DND-41 (cell line): Measurements from ENCODE around the gene TGM1.

Experiments
- ATAC-seq: fragments of 200-7000 bp; cut with Tn5 transposase; 3 replicates; pipeline ENCODE4 v1.9.1; 2021; ENCODE audit warnings: low read depth; ENCODE audit not compliant: insufficient read depth
- DNase-seq: peaks from one replicate; pipeline ENCODE4 v3.0.0-alpha.2; 2020
- H2AFZ ChIP-seq: 2 replicates; pipeline ENCODE4 v1.6.0; 2012; ENCODE audit warnings: low read depth, low read length
- H3K27ac ChIP-seq: 2 replicates; pipeline ENCODE4 v1.5.1; 2012; ENCODE audit warnings: low read length, inconsistent platforms
- H3K27me3 ChIP-seq: fragments of 200-600 bp; sonication (generic); 2 replicates; pipeline ENCODE4 v1.6.0; 2012; ENCODE audit warnings: low read length, mild to moderate bottlenecking, inconsistent platforms; ENCODE audit not compliant: insufficient read depth, poor library complexity
- H3K36me3 ChIP-seq: 2 replicates; pipeline ENCODE4 v1.5.1; 2012; ENCODE audit warnings: low read length, inconsistent platforms; ENCODE audit not compliant: insufficient read depth
- H3K4me1 ChIP-seq: 2 replicates; pipeline ENCODE4 v1.5.1; 2012; ENCODE audit warnings: mild to moderate bottlenecking, low read length; ENCODE audit not compliant: insufficient read depth
- H3K4me2 ChIP-seq: 2 replicates; pipeline ENCODE4 v1.6.0; 2012; ENCODE audit warnings: mild to moderate bottlenecking, moderate library complexity, low read length, inconsistent platforms; ENCODE audit not compliant: insufficient read depth
- H3K4me3 ChIP-seq, 2 experiments: fragments of 200-600 bp in 1 of 2; shearing (Covaris generic) in 1 of 2; 2 replicates each; pipeline ENCODE4 v1.5.1; 2012 to 2016; ENCODE audit warnings: inconsistent platforms in 2 of 2, low read length in 2 of 2, mild to moderate bottlenecking in 2 of 2, low read depth in 1 of 2, moderate library complexity in 1 of 2
- H3K79me2 ChIP-seq: 2 replicates; pipeline ENCODE4 v1.6.0; 2012; ENCODE audit warnings: low read length, inconsistent platforms; ENCODE audit not compliant: insufficient read depth
- H3K9ac ChIP-seq: 2 replicates; pipeline ENCODE4 v1.6.0; 2012; ENCODE audit warnings: low read depth, mild to moderate bottlenecking, inconsistent platforms, low read length, moderate library complexity
- H3K9me3 ChIP-seq: 2 replicates; pipeline ENCODE4 v1.5.1; 2012; ENCODE audit warnings: low read length, moderate library complexity, mild to moderate bottlenecking, inconsistent platforms; ENCODE audit not compliant: insufficient read depth, severe bottlenecking
- H4K20me1 ChIP-seq: 2 replicates; pipeline ENCODE4 v1.6.0; 2012; ENCODE audit warnings: low read length; ENCODE audit not compliant: insufficient read depth
- EZH2 ChIP-seq: IDR thresholded peaks from 3 replicates; pipeline ENCODE4 v1.6.1; 2012; ENCODE audit warnings: borderline replicate concordance, low read depth, mild to moderate bottlenecking, moderate library complexity, low read length, inconsistent platforms; ENCODE audit not compliant: severe bottlenecking
- TF ChIP-seq, protein P1 (sequence below): IDR thresholded peaks from 2 replicates; pipeline ENCODE4 v1.5.1; 2012; ENCODE audit warnings: borderline replicate concordance, low read length, moderate library complexity, mild to moderate bottlenecking; ENCODE audit not compliant: poor library complexity, severe bottlenecking; ENCODE audit errors: extremely low read depth

Gene TGM1

DNA sequence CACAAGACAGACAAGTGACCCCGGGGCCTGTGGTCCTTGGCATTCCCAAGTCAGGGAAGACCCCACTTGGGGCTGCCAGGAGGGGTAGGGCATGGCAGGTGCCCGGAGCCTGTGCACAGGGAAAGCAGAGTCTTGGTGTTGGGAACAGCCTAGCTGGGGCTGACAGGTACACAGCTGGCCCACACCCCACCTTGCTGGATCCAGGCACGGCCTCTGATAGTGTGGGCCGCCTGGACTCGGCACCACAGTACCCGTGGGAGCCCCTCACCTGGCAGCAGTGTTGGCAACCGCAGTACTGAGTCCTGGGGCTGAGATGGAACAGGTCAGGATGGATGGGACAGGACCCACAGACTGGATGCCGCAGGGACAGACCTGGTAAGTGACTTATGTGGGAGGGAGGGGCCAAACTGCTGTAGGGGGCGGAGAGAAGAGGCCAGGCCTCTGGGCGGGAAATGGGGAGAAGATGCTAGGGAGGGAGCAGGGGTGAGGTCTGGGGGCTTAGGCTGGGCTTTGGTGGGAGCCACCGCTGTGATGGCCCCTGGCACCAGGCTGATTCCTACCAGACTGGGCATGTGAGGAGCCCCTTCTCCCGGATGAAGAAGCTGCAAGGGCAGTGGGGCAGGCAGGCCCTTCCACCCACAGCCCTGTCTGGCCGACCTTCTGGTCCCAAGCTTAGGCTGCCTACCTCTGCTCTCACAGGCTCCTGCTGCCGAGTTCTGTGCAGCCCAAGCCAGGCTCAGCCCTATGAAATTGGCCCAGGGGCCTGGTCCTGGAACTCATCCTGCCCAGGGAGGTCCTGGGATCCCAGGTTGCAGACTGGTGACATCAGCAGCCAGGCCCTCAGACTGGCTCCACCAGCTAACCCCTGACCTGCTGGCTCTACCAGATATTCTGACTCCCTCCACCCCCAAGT lies at the start of gene TGM1:
Gene TGM1, minus strand, starts transcription at position 357 of the 913 bp plus-strand sequence. CDS start 825 bp downstream, outside the sequence.
- H3K4me2 ChIP-seq: no peak within 1 kb of the TSS
- ATAC-seq (no peak), DNase-seq (no peak)
- H2AFZ ChIP-seq: no peak within 1 kb of the TSS
- no peaks in the 10 kb centered on the region for H4K20me1 ChIP-seq
- TF ChIP-seq, protein P1, sequence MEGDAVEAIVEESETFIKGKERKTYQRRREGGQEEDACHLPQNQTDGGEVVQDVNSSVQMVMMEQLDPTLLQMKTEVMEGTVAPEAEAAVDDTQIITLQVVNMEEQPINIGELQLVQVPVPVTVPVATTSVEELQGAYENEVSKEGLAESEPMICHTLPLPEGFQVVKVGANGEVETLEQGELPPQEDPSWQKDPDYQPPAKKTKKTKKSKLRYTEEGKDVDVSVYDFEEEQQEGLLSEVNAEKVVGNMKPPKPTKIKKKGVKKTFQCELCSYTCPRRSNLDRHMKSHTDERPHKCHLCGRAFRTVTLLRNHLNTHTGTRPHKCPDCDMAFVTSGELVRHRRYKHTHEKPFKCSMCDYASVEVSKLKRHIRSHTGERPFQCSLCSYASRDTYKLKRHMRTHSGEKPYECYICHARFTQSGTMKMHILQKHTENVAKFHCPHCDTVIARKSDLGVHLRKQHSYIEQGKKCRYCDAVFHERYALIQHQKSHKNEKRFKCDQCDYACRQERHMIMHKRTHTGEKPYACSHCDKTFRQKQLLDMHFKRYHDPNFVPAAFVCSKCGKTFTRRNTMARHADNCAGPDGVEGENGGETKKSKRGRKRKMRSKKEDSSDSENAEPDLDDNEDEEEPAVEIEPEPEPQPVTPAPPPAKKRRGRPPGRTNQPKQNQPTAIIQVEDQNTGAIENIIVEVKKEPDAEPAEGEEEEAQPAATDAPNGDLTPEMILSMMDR: no peak
- no peak for TF ChIP-seq EZH2
- H3K4me3 ChIP-seq: no peak within 1 kb of the TSS
- peaks cover 14% of the 10 kb centered on the region; the same call in 1 of the 2 replicates for H3K36me3 ChIP-seq
- no peaks in the 10 kb centered on the region for H3K79me2 ChIP-seq
- no peak within 1 kb of the TSS for H3K27ac ChIP-seq
- no peak within 1 kb of the TSS for H3K9ac ChIP-seq
- H3K9me3 ChIP-seq: no peaks in the 10 kb centered on the region
- no peaks in the 10 kb centered on the region for H3K27me3 ChIP-seq
- H3K4me1 ChIP-seq: no peaks in the 10 kb centered on the region

DNA sequence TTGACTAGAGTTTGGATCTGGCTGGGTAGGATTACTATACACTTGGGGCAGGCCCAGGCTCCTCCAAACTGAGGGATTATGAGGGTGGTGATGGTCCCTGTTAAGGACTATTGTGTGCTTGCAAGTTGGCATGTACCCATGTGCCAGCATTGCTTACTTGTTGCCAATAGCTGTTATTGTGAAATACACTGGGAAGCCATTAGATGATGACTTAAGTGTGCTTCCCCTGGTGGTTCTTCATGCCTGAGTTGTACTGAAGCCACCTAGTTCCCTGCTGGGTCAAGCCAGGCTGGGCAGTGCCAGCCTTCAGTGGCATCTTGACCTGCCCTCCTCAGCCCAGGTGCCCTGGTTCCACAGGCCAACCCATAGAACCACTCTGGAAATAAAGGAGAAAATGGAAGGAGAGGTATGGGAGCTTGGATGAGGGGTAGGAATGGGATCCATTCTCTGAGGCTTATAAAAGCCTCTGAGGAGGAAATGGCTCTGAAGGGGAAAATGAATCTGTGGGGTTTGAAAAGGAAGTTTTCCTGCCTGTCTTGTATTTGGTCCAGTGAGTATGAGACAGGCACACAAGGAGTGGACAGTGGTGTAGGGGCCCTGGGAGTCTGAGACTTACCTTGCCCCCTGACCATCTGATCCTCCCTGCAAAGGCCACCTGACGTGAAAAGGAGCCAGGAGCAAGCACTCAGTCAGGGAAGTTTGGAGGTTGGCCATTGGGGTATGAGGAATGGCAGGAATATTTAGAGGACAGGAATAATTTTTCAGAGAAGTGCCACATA lies 49.0 kb upstream of the TGM1 start:
- H3K9me3 ChIP-seq: no peaks in the 10 kb centered on the region
- no peak overlapping the region for H3K4me3 ChIP-seq
- no peak overlapping the region for H3K9ac ChIP-seq
- H3K36me3 ChIP-seq: peaks cover 30% of the 10 kb centered on the region
- no peak overlapping the region for H2AFZ ChIP-seq
- ATAC-seq (no peak), DNase-seq (no peak)
- H3K27ac ChIP-seq: no peak overlapping the region
- 0 out of 2 replicates have a peak, but pooled peaks cover 4% of the 10 kb centered on the region for H4K20me1 ChIP-seq
- no peak overlapping the region for H3K4me2 ChIP-seq
- TF ChIP-seq EZH2: no peak
- TF ChIP-seq, protein P1: no peak
- no peaks in the 10 kb centered on the region for H3K79me2 ChIP-seq
- H3K4me1 ChIP-seq: no peaks in the 10 kb centered on the region
- H3K27me3 ChIP-seq: no peaks in the 10 kb centered on the region

DNA sequence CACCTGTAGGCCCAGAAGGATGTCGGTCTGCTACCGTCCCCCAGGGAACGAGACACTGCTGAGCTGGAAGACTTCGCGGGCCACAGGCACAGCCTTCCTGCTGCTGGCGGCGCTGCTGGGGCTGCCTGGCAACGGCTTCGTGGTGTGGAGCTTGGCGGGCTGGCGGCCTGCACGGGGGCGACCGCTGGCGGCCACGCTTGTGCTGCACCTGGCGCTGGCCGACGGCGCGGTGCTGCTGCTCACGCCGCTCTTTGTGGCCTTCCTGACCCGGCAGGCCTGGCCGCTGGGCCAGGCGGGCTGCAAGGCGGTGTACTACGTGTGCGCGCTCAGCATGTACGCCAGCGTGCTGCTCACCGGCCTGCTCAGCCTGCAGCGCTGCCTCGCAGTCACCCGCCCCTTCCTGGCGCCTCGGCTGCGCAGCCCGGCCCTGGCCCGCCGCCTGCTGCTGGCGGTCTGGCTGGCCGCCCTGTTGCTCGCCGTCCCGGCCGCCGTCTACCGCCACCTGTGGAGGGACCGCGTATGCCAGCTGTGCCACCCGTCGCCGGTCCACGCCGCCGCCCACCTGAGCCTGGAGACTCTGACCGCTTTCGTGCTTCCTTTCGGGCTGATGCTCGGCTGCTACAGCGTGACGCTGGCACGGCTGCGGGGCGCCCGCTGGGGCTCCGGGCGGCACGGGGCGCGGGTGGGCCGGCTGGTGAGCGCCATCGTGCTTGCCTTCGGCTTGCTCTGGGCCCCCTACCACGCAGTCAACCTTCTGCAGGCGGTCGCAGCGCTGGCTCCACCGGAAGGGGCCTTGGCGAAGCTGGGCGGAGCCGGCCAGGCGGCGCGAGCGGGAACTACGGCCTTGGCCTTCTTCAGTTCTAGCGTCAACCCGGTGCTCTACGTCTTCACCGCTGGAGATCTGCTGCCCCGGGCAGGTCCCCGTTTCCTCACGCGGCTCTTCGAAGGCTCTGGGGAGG lies 47.9 kb upstream of the TGM1 start, which contains the start of gene LTB4R:
Gene LTB4R, plus strand, starts transcription at position 857 of the 959 bp plus-strand sequence. CDS start 4,150 bp downstream, outside the sequence.
- no peaks in the 10 kb centered on the region for H3K79me2 ChIP-seq
- no peaks in the 10 kb centered on the region for H3K9me3 ChIP-seq
- no peak within 1 kb of the TSS for H2AFZ ChIP-seq
- H3K4me3 ChIP-seq: no peak within 1 kb of the TSS
- no peak within 1 kb of the TSS for H3K9ac ChIP-seq
- no peak within 1 kb of the TSS for H3K27ac ChIP-seq
- peaks cover 41% of the 10 kb centered on the region for H3K36me3 ChIP-seq
- 0 out of 2 replicates have a peak, but pooled peaks cover 5% of the 10 kb centered on the region for H4K20me1 ChIP-seq
- TF ChIP-seq EZH2: no peak
- TF ChIP-seq, protein P1: no peak
- no peak for DNase-seq
- no peaks in the 10 kb centered on the region for H3K4me1 ChIP-seq
- no peak within 1 kb of the TSS for H3K4me2 ChIP-seq
- H3K27me3 ChIP-seq: no peaks in the 10 kb centered on the region
- no peak for ATAC-seq
